ENCODE data around the gene SYMPK. TPM values are rescaled to one million over a fixed set of nuclear protein-coding genes. Genes with fewer than 3 reads are reported as not detected.

Gene SYMPK
- total RNA-seq, 1 donor from 2014 or later: 70.0 TPM

GRCh38 chr19:45824531-45825262 is 38.2 kb downstream of the SYMPK start:
- H3K9me3 Mint-ChIP-seq (ENCODE audit: unreplicated experiment): no peaks in the 10 kb centered on the region
- DNase-seq (ENCODE audit: low read depth): no peak
- H3K36me3 Mint-ChIP-seq (ENCODE audit: low read depth, unreplicated experiment): peaks cover 20% of the 10 kb centered on the region
- Histone ChIP-seq H4K20me1 (ENCODE audit: insufficient read depth, low read length) (peaks cover 3% of the 10 kb centered on the region), H3K9me3 (ENCODE audit: insufficient read depth, low read depth, low read length) (no peaks in the 10 kb centered on the region), H3K4me3 (ENCODE audit: insufficient read depth, low read depth, low read length) (no peak overlapping the region), H3K4me1 (ENCODE audit: insufficient read depth, low read length) (no peaks in the 10 kb centered on the region), H3K36me3 (ENCODE audit: insufficient read depth, low read length) (peaks cover 30% of the 10 kb centered on the region), H2AFZ (ENCODE audit: low read depth, low read length) (no peak overlapping the region), H3K9ac (ENCODE audit: low read length) (no peak overlapping the region), H3K27me3 (ENCODE audit: insufficient read depth, low read length) (no peaks in the 10 kb centered on the region), H3K27ac (ENCODE audit: low read depth, low read length) (no peak overlapping the region), H3K79me2 (ENCODE audit: insufficient read depth, low read length) (no peaks in the 10 kb centered on the region), H3K4me2 (ENCODE audit: low read length) (no peak overlapping the region)
- peak overlapping the region; percentile 17 for H3K4me3 Mint-ChIP-seq (ENCODE audit: unreplicated experiment)
- TF ChIP-seq CTCF (IDR thresholded peaks at IDR 0.05; ENCODE audit: insufficient read depth, low read depth, low read length) (no peak), EZH2 (IDR thresholded peaks at IDR 0.05; ENCODE audit: insufficient read depth, low read length) (no peak)
- no peaks in the 10 kb centered on the region for H3K27me3 Mint-ChIP-seq (ENCODE audit: low read depth, unreplicated experiment)
- no peak overlapping the region for H3K27ac Mint-ChIP-seq (ENCODE audit: unreplicated experiment)
- H3K4me1 Mint-ChIP-seq (ENCODE audit: low read depth, unreplicated experiment): no peaks in the 10 kb centered on the region
- FAIRE-seq: no peak

DNA sequence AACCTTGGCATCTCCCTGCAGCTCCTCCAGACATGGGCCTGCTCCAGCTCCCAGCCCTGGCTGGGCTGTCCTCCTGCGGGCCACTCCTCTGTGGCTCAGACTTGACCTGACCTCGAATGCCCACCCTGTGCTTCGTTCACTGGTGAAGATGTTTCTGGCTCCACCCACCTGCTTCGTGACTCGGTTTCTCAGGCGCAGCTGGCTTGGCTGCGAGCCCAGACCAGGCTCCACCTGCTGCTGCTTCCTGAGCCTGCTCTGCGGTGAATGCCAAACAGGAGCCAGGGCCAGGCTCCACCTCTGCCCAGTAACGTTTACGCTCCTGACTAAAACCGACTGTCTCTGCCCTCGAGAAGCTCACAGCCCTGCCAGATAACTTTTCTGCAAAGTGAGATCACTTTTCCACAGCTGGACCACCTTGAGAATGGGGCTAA is 38.9 kb downstream of the SYMPK start:
- H3K79me2 ChIP-seq (ENCODE audit: insufficient read depth, low read length): no peaks in the 10 kb centered on the region
- Mint-ChIP-seq H3K36me3 (ENCODE audit: low read depth, unreplicated experiment) (peaks cover 18% of the 10 kb centered on the region), H3K4me1 (ENCODE audit: low read depth, unreplicated experiment) (no peaks in the 10 kb centered on the region), H3K27me3 (ENCODE audit: low read depth, unreplicated experiment) (no peaks in the 10 kb centered on the region), H3K4me3 (ENCODE audit: unreplicated experiment) (no peak overlapping the region), H3K9me3 (ENCODE audit: unreplicated experiment) (no peaks in the 10 kb centered on the region), H3K27ac (ENCODE audit: unreplicated experiment) (no peak overlapping the region)
- no peaks in the 10 kb centered on the region for H3K9me3 ChIP-seq (ENCODE audit: insufficient read depth, low read depth, low read length)
- no peaks in the 10 kb centered on the region for H3K4me1 ChIP-seq (ENCODE audit: insufficient read depth, low read length)
- H3K27me3 ChIP-seq (ENCODE audit: insufficient read depth, low read length): no peaks in the 10 kb centered on the region
- peaks cover 3% of the 10 kb centered on the region for H4K20me1 ChIP-seq (ENCODE audit: insufficient read depth, low read length)
- H3K36me3 ChIP-seq (ENCODE audit: insufficient read depth, low read length): peaks cover 26% of the 10 kb centered on the region
- no peak overlapping the region for H3K4me3 ChIP-seq (ENCODE audit: insufficient read depth, low read depth, low read length)
- FAIRE-seq (no peak), DNase-seq (ENCODE audit: low read depth) (peak; percentile 39)
- no peak overlapping the region for H3K9ac ChIP-seq (ENCODE audit: low read length)
- no peak overlapping the region for H3K27ac ChIP-seq (ENCODE audit: low read depth, low read length)
- H3K4me2 ChIP-seq (ENCODE audit: low read length): no peak overlapping the region
- no peak overlapping the region for H2AFZ ChIP-seq (ENCODE audit: low read depth, low read length)
- no peak for TF ChIP-seq CTCF (IDR thresholded peaks at IDR 0.05; ENCODE audit: insufficient read depth, low read depth, low read length)
- TF ChIP-seq EZH2 (IDR thresholded peaks at IDR 0.05; ENCODE audit: insufficient read depth, low read length): no peak

GRCh38 chr19:45823182-45823581 is 39.8 kb downstream of the SYMPK start:
- Histone ChIP-seq H3K4me1 (ENCODE audit: insufficient read depth, low read length) (no peaks in the 10 kb centered on the region), H3K27me3 (ENCODE audit: insufficient read depth, low read length) (no peaks in the 10 kb centered on the region), H3K36me3 (ENCODE audit: insufficient read depth, low read length) (peaks cover 23% of the 10 kb centered on the region), H3K9me3 (ENCODE audit: insufficient read depth, low read depth, low read length) (no peaks in the 10 kb centered on the region), H3K27ac (ENCODE audit: low read depth, low read length) (no peak overlapping the region), H4K20me1 (ENCODE audit: insufficient read depth, low read length) (no peaks in the 10 kb centered on the region), H3K4me2 (ENCODE audit: low read length) (no peak overlapping the region), H2AFZ (ENCODE audit: low read depth, low read length) (no peak overlapping the region), H3K4me3 (ENCODE audit: insufficient read depth, low read depth, low read length) (no peak overlapping the region), H3K9ac (ENCODE audit: low read length) (no peak overlapping the region), H3K79me2 (ENCODE audit: insufficient read depth, low read length) (no peaks in the 10 kb centered on the region)
- no peak for DNase-seq (ENCODE audit: low read depth)
- Mint-ChIP-seq H3K4me1 (ENCODE audit: low read depth, unreplicated experiment) (no peaks in the 10 kb centered on the region), H3K4me3 (ENCODE audit: unreplicated experiment) (no peak overlapping the region), H3K36me3 (ENCODE audit: low read depth, unreplicated experiment) (peaks cover 13% of the 10 kb centered on the region), H3K27me3 (ENCODE audit: low read depth, unreplicated experiment) (no peaks in the 10 kb centered on the region), H3K27ac (ENCODE audit: unreplicated experiment) (no peak overlapping the region), H3K9me3 (ENCODE audit: unreplicated experiment) (no peaks in the 10 kb centered on the region)
- no peak for FAIRE-seq
- TF ChIP-seq CTCF (IDR thresholded peaks at IDR 0.05; ENCODE audit: insufficient read depth, low read depth, low read length): no peak
- no peak for TF ChIP-seq EZH2 (IDR thresholded peaks at IDR 0.05; ENCODE audit: insufficient read depth, low read length)
